22Rv1 (cell line): Measurements from ENCODE around the gene ARPC2.

Experiments
- H3K27ac ChIP-seq: fragments of 450-650 bp; 2 replicates; pipeline ENCODE4 v1.5.1; 2017
- CTCF ChIP-seq: fragments of 450-650 bp; IDR thresholded peaks from 2 replicates; pipeline ENCODE4 v1.5.1; 2017; ENCODE audit warnings: mild to moderate bottlenecking
- ZFX ChIP-seq: fragments of 450-650 bp; IDR thresholded peaks from 2 replicates; pipeline ENCODE4 v1.6.1; 2017; ENCODE audit warnings: antibody characterized with exemption, borderline replicate concordance

Gene ARPC2

GRCh38 chr2:218271487-218271797 lies 54.5 kb downstream of the ARPC2 start:
- peak overlapping the region; percentile 77 for H3K27ac ChIP-seq
- no peak for TF ChIP-seq CTCF
- no peak for TF ChIP-seq ZFX

- H3K27ac ChIP-seq = peak overlapping the region; percentile 77
- no peak for TF ChIP-seq ZFX
- TF ChIP-seq CTCF = no peak
These were observed 55.0 kb downstream of the ARPC2 start for GRCh38 chr2:218271865-218272530.

GRCh38 chr2:218272531-218273212 lies 55.7 kb downstream of the ARPC2 start:
- H3K27ac ChIP-seq = peak overlapping the region; percentile 77
- TF ChIP-seq CTCF (peak; percentile 92), ZFX (no peak)

GRCh38 chr2:218273214-218273907 lies 56.4 kb downstream of the ARPC2 start:
- H3K27ac ChIP-seq = peak overlapping the region; percentile 77

GRCh38 chr2:218273908-218274249 lies 56.9 kb downstream of the ARPC2 start:
- peak overlapping the region; percentile 77 for H3K27ac ChIP-seq
- no peak for TF ChIP-seq ZFX
- TF ChIP-seq CTCF = no peak

- TF ChIP-seq ZFX (no peak), CTCF (no peak)
- peak overlapping the region; percentile 77 for H3K27ac ChIP-seq
These were observed 57.6 kb downstream of the ARPC2 start for GRCh38 chr2:218274586-218274985.

- TF ChIP-seq ZFX = no peak
- peak overlapping the region; percentile 77; the same call in 1 of the 2 replicates for H3K27ac ChIP-seq
These were observed 58.5 kb downstream of the ARPC2 start for GRCh38 chr2:218275371-218276072.
